ENCODE measurements around the gene GLIPR2.

Gene GLIPR2

GRCh38 chr9:36207546-36208012 is 71.0 kb downstream of the GLIPR2 start:
- no peak for FAIRE-seq

DNA sequence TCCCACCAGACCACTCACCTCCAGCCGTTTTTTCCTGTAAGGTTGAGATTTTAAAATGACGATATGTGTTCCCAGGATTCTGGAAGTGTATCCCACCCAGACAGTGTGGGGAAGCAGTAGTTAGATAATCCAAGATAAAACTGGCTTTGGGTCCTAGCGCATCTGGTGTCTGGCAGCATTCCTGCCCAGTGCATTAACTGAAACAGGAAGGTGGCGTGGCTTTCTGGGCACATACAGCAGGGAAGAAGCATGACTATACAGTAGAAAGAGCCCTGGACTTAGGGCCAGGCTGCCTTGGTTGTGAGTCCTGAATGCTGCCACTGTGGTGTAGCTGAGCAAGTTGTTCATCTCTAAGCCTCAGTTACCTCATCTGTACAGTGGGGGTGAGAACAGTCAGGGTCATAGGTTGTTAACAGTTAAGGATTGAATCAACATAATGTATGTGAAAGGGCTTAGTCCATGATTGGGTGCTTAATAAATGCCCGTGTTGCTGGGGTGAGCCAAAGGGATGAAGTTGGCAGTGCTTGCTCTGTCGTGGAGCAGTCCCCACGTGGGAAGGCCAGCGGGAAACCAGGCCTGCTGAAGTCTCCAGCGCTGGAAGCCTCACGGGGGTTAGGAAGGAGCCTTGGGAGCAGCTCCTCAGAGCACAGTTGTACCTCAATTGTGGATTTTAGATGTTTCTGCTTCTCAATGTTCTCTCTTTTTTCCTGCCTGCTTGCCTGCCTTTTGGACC is 72.2 kb downstream of the GLIPR2 start:
- FAIRE-seq = no peak

DNA sequence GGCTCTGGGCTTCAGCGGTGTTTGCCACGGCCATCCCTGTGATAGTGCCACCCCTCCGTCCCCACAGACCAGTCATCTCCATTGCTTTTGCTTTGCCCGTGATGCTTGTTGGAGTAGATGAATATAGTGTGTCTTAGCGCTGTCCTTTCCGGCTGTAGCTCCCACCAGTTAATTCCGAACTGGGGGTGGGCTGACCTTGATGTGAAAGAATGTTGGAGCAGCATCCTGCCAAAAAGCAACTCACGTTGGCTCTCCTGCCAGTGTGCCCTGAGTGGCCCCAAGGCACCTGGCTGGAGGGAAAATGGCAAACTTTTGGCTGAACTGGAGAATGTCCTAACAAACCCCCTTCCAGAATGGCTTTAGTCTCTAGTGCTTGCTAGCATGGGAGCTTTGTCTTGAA is 74.2 kb downstream of the GLIPR2 start:
- FAIRE-seq = no peak

- FAIRE-seq = no peak
Observed at GRCh38 chr9:36211510-36211909, 75.0 kb downstream of the GLIPR2 start.

- no peak for FAIRE-seq
Observed at GRCh38 chr9:36213387-36213786, 76.9 kb downstream of the GLIPR2 start.

All from A204.1 (cell line).